B cell (primary cell): ENCODE data around the gene SENP2. TPM values are rescaled to one million over a fixed set of nuclear protein-coding genes. Genes with fewer than 3 reads are reported as not detected.

Experiments used
- ATAC-seq: fragments of 200-7000 bp; cut with Tn5 transposase; one replicate; pipeline ENCODE4 v1.10.0; 2021; ENCODE audit warnings: low read depth, mild to moderate bottlenecking, moderate number of reproducible peaks, moderate library complexity
- CTCF ChIA-PET: fragments of 350-600 bp; sonication (Branson Sonifier 250); formaldehyde crosslinking; loops from one replicate; lab custom pipeline; 2021; ENCODE audit warnings: antibody characterized with exemption, inconsistent platforms; lab: Charles Lee
- POLR2A ChIA-PET: fragments of 350-600 bp; sonication (Branson Sonifier 250); formaldehyde crosslinking; loops from one replicate; lab custom pipeline; 2021; ENCODE audit warnings: antibody characterized with exemption; lab: Charles Lee
- DNase-seq: peaks from one replicate; pipeline ENCODE4 v3.0.0; 2013
- H2AFZ ChIP-seq: 2 replicates; pipeline ENCODE4 v1.6.1; 2012; ENCODE audit warnings: mild to moderate bottlenecking, low read depth, low read length; ENCODE audit not compliant: insufficient read depth, poor library complexity, severe bottlenecking
- H3K27ac ChIP-seq, 2 donors: 1 replicate in 1 of 2; 2 replicates in 1 of 2; pipeline ENCODE4 v1.5.1; 2012 to 2013; ENCODE audit warnings: low read length in 2 of 2, mild to moderate bottlenecking in 2 of 2, moderate library complexity in 1 of 2
- H3K27me3 ChIP-seq, 4 experiments: fragments of 200-600 bp in 1 of 4; sonication (generic) in 1 of 4; replicated peaks in 1 of 4; 1 replicate in 2 of 4; 2 replicates in 2 of 4; pipeline versions ENCODE4 v1.6.1 to v1.7.0; 2013 to 2016; ENCODE audit warnings: low read length in 3 of 4, mild to moderate bottlenecking in 2 of 4, mixed read lengths in 1 of 4, moderate library complexity in 1 of 4; ENCODE audit not compliant: insufficient read depth in 4 of 4, control insufficient read depth in 3 of 4; ENCODE audit errors: control extremely low read depth in 1 of 4
- H3K36me3 ChIP-seq, 2 experiments: replicated peaks in 1 of 2; 1 replicate in 1 of 2; 2 replicates in 1 of 2; pipeline versions ENCODE4 v1.6.1 to v1.7.1; 2013; ENCODE audit warnings: low read length in 1 of 2; ENCODE audit not compliant: insufficient read depth in 2 of 2, control insufficient read depth in 1 of 2; ENCODE audit errors: control extremely low read depth in 1 of 2, extremely low read depth in 1 of 2
- H3K4me1 ChIP-seq, 2 donors: fragments of 200-600 bp in 1 of 2; sonication (generic) in 1 of 2; 1 replicate in 1 of 2; 2 replicates in 1 of 2; pipeline versions ENCODE4 v1.5.1 to v1.6.1; 2013 to 2017; ENCODE audit warnings: low read length in 2 of 2; ENCODE audit not compliant: control insufficient read depth in 2 of 2, insufficient read depth in 2 of 2
- H3K4me2 ChIP-seq: replicated peaks from 2 replicates; pipeline ENCODE3; 2012; ENCODE audit warnings: mild to moderate bottlenecking, low read depth, low read length; ENCODE audit not compliant: poor library complexity, severe bottlenecking
- H3K4me3 ChIP-seq, 5 experiments: fragments of 200-600 bp in 1 of 5; sonication (generic) in 1 of 5; 1 replicate in 3 of 5; 2 replicates in 2 of 5; pipeline versions ENCODE4 v1.5.1 to v1.7.0; 2011 to 2016; ENCODE audit warnings: low read length in 4 of 5, mild to moderate bottlenecking in 4 of 5, low read depth in 2 of 5, control low read depth in 1 of 5, moderate library complexity in 1 of 5; ENCODE audit not compliant: insufficient read depth in 1 of 5; ENCODE audit errors: control extremely low read depth in 1 of 5, extremely low read depth in 1 of 5
- H3K79me2 ChIP-seq: fragments of 200-600 bp; sonication (generic); one replicate; pipeline ENCODE4 v1.6.0; 2016; ENCODE audit warnings: low read length; ENCODE audit not compliant: control insufficient read depth, insufficient read depth
- H3K9ac ChIP-seq: fragments of 200-600 bp; sonication (generic); 2 replicates; pipeline ENCODE4 v1.6.1; 2017; ENCODE audit warnings: mild to moderate bottlenecking, low read length, moderate library complexity
- H3K9me3 ChIP-seq, 3 donors: one replicate each; pipeline versions ENCODE4 v1.6.1 to v1.7.1; 2013; ENCODE audit warnings: low read length in 2 of 3; ENCODE audit not compliant: control insufficient read depth in 2 of 3, insufficient read depth in 1 of 3; ENCODE audit errors: control extremely low read depth in 1 of 3
- H4K20me1 ChIP-seq: 2 replicates; pipeline ENCODE4 v1.6.0; 2012; ENCODE audit warnings: mild to moderate bottlenecking, low read length; ENCODE audit not compliant: insufficient read depth, control insufficient read depth, poor library complexity, severe bottlenecking
- H3K27ac Mint-ChIP-seq: one replicate; pipeline ENCODE4 v1.8.0; 2021; ENCODE audit warnings: mixed read lengths
- H3K27me3 Mint-ChIP-seq: one replicate; pipeline ENCODE4 v1.8.0; 2021; ENCODE audit warnings: mixed read lengths
- H3K4me1 Mint-ChIP-seq: one replicate; pipeline ENCODE4 v1.8.0; 2021; ENCODE audit warnings: mixed read lengths
- H3K4me3 Mint-ChIP-seq: one replicate; pipeline ENCODE4 v1.8.0; 2021; ENCODE audit warnings: mixed read lengths
- H3K9me3 Mint-ChIP-seq: one replicate; pipeline ENCODE4 v1.8.0; 2022; ENCODE audit warnings: mixed read lengths; ENCODE audit not compliant: insufficient read depth
- CTCF ChIP-seq: fragments of 200-600 bp; IDR thresholded peaks from one replicate; pipeline ENCODE4 v1.8.0; 2022; ENCODE audit warnings: antibody characterized with exemption, mild to moderate bottlenecking
- EZH2 ChIP-seq: IDR thresholded peaks from 2 replicates; pipeline ENCODE4 v1.6.1; 2012; ENCODE audit warnings: borderline replicate concordance, low read depth, mild to moderate bottlenecking, moderate library complexity, low read length; ENCODE audit not compliant: insufficient read depth, poor library complexity, severe bottlenecking
- WGBS: methylation state at CpG from one replicate; pipeline ENCODE4 v1.1.5; 2013; ENCODE audit warnings: missing lambda C conversion rate; ENCODE audit not compliant: insufficient coverage; 5-methylcytosine and 5-hydroxymethylcytosine counted together
- intact Hi-C: fragments of 100-400 bp; cut with micrococcal nuclease; formaldehyde crosslinking; loops from one replicate; pipeline ENCODE4 v1.10.0; 2022
- polyA plus RNA-seq: library from polyadenylated mRNA; depleted of rRNA; stranded (reverse); fragments of >200 nt; gene quantifications from 2 replicates; pipeline ENCODE4 v1.2.3, GENCODE V29; 2012
- total RNA-seq, 2 donors: library from RNA; stranded (reverse); fragments of 120-200 nt in 1 of 2; gene quantifications; 1 replicate in 1 of 2; 2 replicates in 1 of 2; pipeline versions ENCODE4 v1.2.3 to v1.2.4, GENCODE V29; 2013 to 2022

The SENP2 gene
- total and polyA plus RNA-seq, 2 donors (not counting 1 experiment from before 2014, with no cell fraction given), result 7.2 to 43.4 TPM

GRCh38 chr3:185582871-185583270 is 3.2 kb upstream of the SENP2 start:
- Histone ChIP-seq H3K4me3 (no peak overlapping the region), H3K4me1 (peaks cover 13 to 32% of the 10 kb centered on the region in 2 donors), H3K4me2 (no peak overlapping the region), H3K9me3 (peaks cover 0 to 4% (median 0%) of the 10 kb centered on the region in 3 donors), H3K36me3 (no peaks in the 10 kb centered on the region), H2AFZ (peak overlapping the region; percentile 1), H3K27ac (no peak overlapping the region), H3K79me2 (peaks cover 14% of the 10 kb centered on the region), H4K20me1 (no peaks in the 10 kb centered on the region), H3K27me3 (no peaks in the 10 kb centered on the region), H3K9ac (no peak overlapping the region)
- WGBS, result 0% methylated on average over 2 of the region's 3 CpGs
- peak overlapping the region; percentile 7 for H3K4me3 Mint-ChIP-seq
- intact Hi-C loops, result loop anchor here (10.0 kb wide), 1 partner anchor 1202 kb away; the partner anchor contains the start of gene EIF4A2
- peak; percentile 35 for DNase-seq
- no peak overlapping the region for H3K27ac Mint-ChIP-seq
- ChIA-PET CTCF (no interaction called here), POLR2A (no interaction called here)
- no peaks in the 10 kb centered on the region for H3K27me3 Mint-ChIP-seq
- TF ChIP-seq EZH2 (no peak), CTCF (no peak)
- ATAC-seq, result no peak
- no peaks in the 10 kb centered on the region for H3K9me3 Mint-ChIP-seq
- H3K4me1 Mint-ChIP-seq, result peaks cover 20% of the 10 kb centered on the region

GRCh38 chr3:185583925-185584324 is 2.2 kb upstream of the SENP2 start:
- H3K4me1 ChIP-seq, result peaks cover 20 to 37% of the 10 kb centered on the region in 2 donors
- no peak overlapping the region for H3K27ac ChIP-seq
- DNase-seq, result no peak
- WGBS, result 87% methylated on average over 3 of the region's 6 CpGs
- no peak overlapping the region for H3K9ac ChIP-seq
- H2AFZ ChIP-seq, result no peak overlapping the region
- H3K4me1 Mint-ChIP-seq, result peaks cover 25% of the 10 kb centered on the region
- intact Hi-C loops, result loop anchor here (10.0 kb wide), 1 partner anchor 1201 kb away; the partner anchor contains the start of gene EIF4A2
- ChIA-PET POLR2A (no interaction called here), CTCF (interaction anchor here (1.3 to 1.7 kb wide), 2 partner anchors 9 to 25 kb away, joined by 5 to 7 read pairs; no protein-coding TSS in a partner anchor)
- no peak overlapping the region for H3K4me2 ChIP-seq
- H3K4me3 ChIP-seq, result no peak overlapping the region
- peaks cover 0 to 2% (median 0%) of the 10 kb centered on the region in 3 donors for H3K9me3 ChIP-seq
- H3K27ac Mint-ChIP-seq, result no peak overlapping the region
- TF ChIP-seq EZH2 (no peak), CTCF (no peak)
- H3K27me3 ChIP-seq, result no peaks in the 10 kb centered on the region
- no peak for ATAC-seq
- peaks cover 0 to 7% of the 10 kb centered on the region in 2 experiments for H3K36me3 ChIP-seq
- H4K20me1 ChIP-seq, result no peaks in the 10 kb centered on the region
- H3K79me2 ChIP-seq, result peaks cover 25% of the 10 kb centered on the region
- no peak overlapping the region for H3K4me3 Mint-ChIP-seq
- no peaks in the 10 kb centered on the region for H3K27me3 Mint-ChIP-seq
- H3K9me3 Mint-ChIP-seq, result no peaks in the 10 kb centered on the region
